Ishikawa (cell line): ENCODE measurements around the gene POLR3E.

ENCODE experiments used
- CEBPB ChIP-seq: IDR thresholded peaks from 2 replicates; pipeline ENCODE4 v1.6.1; 2012
- CREB1 ChIP-seq: IDR thresholded peaks from 2 replicates; pipeline ENCODE4 v1.6.1; 2012; ENCODE audit warnings: low read depth
- EGR1 ChIP-seq: IDR thresholded peaks from 2 replicates; pipeline ENCODE4 v1.6.1; 2012
- EP300 ChIP-seq: IDR thresholded peaks from 2 replicates; pipeline ENCODE4 v1.6.1; 2012; ENCODE audit warnings: borderline replicate concordance
- FOXM1 ChIP-seq: IDR thresholded peaks from 2 replicates; pipeline ENCODE4 v1.6.1; 2012; ENCODE audit warnings: low read depth, borderline replicate concordance
- NFIC ChIP-seq: IDR thresholded peaks from 2 replicates; pipeline ENCODE4 v1.6.1; 2012
- RAD21 ChIP-seq: IDR thresholded peaks from 2 replicates; pipeline ENCODE4 v1.6.1; 2012; ENCODE audit warnings: low read depth
- TAF1 ChIP-seq: IDR thresholded peaks from 2 replicates; pipeline ENCODE4 v1.6.1; 2012; ENCODE audit warnings: low read depth, mild to moderate bottlenecking
- TCF12 ChIP-seq: IDR thresholded peaks from 2 replicates; pipeline ENCODE4 v1.6.1; 2012; ENCODE audit warnings: low read depth
- TEAD4 ChIP-seq: IDR thresholded peaks from 2 replicates; pipeline ENCODE4 v1.6.1; 2012
- YY1 ChIP-seq: IDR thresholded peaks from 2 replicates; pipeline ENCODE4 v1.6.1; 2012; ENCODE audit warnings: low read depth
- ZBTB7A ChIP-seq: IDR thresholded peaks from 2 replicates; pipeline ENCODE4 v1.6.1; 2012; ENCODE audit warnings: low read depth
- TF ChIP-seq, protein P1 (sequence below): IDR thresholded peaks from 2 replicates; pipeline ENCODE4 v1.6.1; 2012
- TF ChIP-seq, protein P2 (sequence below): IDR thresholded peaks from 2 replicates; pipeline ENCODE4 v1.6.1; 2012; ENCODE audit warnings: low read depth, mild to moderate bottlenecking
- TF ChIP-seq, protein P3 (sequence below): IDR thresholded peaks from 2 replicates; pipeline ENCODE4 v1.6.1; 2012

Gene POLR3E

DNA sequence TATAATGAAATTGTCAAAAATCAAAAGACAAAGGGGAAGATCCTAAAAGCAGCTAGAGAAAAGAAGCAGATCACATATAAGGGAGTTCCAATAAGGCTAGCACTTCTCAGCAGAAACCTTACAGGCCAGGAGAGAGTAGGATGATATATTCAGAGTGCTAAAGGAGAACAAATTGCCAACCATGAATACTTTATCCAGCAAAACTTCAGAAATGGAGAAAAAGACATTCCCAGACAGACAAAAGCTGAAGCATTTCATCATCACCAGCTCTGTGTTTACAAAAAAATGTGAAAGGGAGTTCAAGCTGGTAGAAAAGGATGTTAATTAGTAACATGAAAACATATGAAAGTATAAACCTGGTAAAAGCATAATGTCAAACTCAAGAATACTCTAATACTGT lies 39.8 kb downstream of the POLR3E start:
- TF ChIP-seq CEBPB = no peak
- no peak for TF ChIP-seq CREB1
- TF ChIP-seq RAD21 = no peak
- TF ChIP-seq, protein P1, sequence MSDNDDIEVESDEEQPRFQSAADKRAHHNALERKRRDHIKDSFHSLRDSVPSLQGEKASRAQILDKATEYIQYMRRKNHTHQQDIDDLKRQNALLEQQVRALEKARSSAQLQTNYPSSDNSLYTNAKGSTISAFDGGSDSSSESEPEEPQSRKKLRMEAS = no peak
- no peak for TF ChIP-seq EP300
- no peak for TF ChIP-seq TEAD4
- TF ChIP-seq, protein P2, sequence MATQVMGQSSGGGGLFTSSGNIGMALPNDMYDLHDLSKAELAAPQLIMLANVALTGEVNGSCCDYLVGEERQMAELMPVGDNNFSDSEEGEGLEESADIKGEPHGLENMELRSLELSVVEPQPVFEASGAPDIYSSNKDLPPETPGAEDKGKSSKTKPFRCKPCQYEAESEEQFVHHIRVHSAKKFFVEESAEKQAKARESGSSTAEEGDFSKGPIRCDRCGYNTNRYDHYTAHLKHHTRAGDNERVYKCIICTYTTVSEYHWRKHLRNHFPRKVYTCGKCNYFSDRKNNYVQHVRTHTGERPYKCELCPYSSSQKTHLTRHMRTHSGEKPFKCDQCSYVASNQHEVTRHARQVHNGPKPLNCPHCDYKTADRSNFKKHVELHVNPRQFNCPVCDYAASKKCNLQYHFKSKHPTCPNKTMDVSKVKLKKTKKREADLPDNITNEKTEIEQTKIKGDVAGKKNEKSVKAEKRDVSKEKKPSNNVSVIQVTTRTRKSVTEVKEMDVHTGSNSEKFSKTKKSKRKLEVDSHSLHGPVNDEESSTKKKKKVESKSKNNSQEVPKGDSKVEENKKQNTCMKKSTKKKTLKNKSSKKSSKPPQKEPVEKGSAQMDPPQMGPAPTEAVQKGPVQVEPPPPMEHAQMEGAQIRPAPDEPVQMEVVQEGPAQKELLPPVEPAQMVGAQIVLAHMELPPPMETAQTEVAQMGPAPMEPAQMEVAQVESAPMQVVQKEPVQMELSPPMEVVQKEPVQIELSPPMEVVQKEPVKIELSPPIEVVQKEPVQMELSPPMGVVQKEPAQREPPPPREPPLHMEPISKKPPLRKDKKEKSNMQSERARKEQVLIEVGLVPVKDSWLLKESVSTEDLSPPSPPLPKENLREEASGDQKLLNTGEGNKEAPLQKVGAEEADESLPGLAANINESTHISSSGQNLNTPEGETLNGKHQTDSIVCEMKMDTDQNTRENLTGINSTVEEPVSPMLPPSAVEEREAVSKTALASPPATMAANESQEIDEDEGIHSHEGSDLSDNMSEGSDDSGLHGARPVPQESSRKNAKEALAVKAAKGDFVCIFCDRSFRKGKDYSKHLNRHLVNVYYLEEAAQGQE = no peak
- no peak for TF ChIP-seq TCF12
- no peak for TF ChIP-seq NFIC
- TF ChIP-seq EGR1 = no peak
- TF ChIP-seq ZBTB7A = no peak
- TF ChIP-seq YY1 = no peak
- no peak for TF ChIP-seq TAF1
- TF ChIP-seq FOXM1 = no peak
- TF ChIP-seq, protein P3, sequence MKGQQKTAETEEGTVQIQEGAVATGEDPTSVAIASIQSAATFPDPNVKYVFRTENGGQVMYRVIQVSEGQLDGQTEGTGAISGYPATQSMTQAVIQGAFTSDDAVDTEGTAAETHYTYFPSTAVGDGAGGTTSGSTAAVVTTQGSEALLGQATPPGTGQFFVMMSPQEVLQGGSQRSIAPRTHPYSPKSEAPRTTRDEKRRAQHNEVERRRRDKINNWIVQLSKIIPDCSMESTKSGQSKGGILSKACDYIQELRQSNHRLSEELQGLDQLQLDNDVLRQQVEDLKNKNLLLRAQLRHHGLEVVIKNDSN = no peak

DNA sequence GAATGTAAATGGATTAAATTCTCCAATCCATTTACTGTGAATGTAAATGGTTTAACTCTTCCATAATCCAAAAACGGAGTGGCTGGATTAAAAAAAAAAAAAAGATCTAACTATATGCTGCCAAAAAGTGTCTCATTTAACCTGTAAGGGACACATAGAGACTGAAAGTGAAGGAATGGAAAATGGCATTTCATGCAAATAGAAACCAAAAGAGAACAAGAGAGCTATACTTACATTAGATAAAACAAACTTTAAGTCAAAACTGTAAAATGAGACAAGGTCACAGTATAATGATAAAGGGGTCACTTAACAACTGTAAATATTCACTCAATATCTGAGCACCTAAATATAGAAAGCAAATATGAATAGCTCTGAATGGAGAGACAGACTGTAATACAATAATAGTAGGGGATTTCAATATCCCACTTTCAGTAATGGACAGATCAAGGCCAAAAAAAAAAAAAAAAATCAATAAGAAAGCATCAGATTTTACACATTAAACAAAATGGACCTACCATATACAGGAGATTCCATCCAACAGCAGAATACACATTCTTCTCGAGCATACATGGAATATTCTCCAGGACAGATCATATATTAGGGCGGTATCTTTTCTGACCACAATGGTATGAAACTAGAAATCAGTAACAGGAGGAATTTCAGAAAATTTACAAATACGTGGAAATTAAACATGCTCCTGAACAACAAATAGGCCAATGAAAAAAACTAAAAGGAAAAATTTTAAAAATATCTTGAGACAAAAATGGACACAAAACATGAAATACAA lies 40.8 kb downstream of the POLR3E start:
- no peak for TF ChIP-seq CREB1
- TF ChIP-seq, protein P1 = no peak
- TF ChIP-seq EP300 = no peak
- TF ChIP-seq, protein P2 = no peak
- no peak for TF ChIP-seq TAF1
- TF ChIP-seq TCF12 = no peak
- no peak for TF ChIP-seq CEBPB
- no peak for TF ChIP-seq RAD21
- no peak for TF ChIP-seq FOXM1
- TF ChIP-seq TEAD4 = no peak
- no peak for TF ChIP-seq EGR1
- TF ChIP-seq YY1 = no peak
- TF ChIP-seq, protein P3 = no peak
- TF ChIP-seq ZBTB7A = no peak
- TF ChIP-seq NFIC = no peak

DNA sequence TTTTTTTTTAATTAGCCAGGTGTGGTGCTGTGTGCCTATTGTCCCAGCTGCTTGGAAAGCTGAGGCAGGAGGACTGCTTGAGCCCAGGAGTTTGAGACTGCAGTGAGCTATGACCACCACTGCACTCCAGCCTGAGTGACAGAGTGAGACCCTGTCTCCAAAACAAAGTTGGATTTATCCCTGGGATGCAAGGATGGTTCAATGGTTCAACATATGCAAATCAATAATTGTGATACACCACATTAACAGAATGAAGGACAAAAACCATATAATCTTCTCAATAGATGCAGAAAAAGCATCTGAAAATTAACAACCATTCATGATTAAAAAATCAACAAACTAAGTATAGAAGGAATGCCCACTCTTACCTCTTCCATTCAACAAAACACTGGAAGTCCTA lies 43.7 kb downstream of the POLR3E start:
- TF ChIP-seq CEBPB (no peak), TAF1 (no peak), YY1 (no peak), EP300 (no peak), NFIC (no peak), TEAD4 (no peak), EGR1 (no peak), RAD21 (no peak), ZBTB7A (no peak), FOXM1 (no peak), TCF12 (no peak), CREB1 (no peak)
- TF ChIP-seq, protein P3 = no peak
- TF ChIP-seq, protein P2 = no peak
- TF ChIP-seq, protein P1 = no peak
